Gastroesophageal sphincter (tissue), 4 donors: ENCODE measurements around the gene P2RX7. TPM values are rescaled to one million over a fixed set of nuclear protein-coding genes. Genes with fewer than 3 reads are reported as not detected.

Experiments used
- ATAC-seq: fragments of 150-250 bp; one replicate; pipeline ENCODE4 v1.9.1; 2016; ENCODE audit warnings: mild to moderate bottlenecking, moderate library complexity
- H3K27ac ChIP-seq, 4 donors: fragments of 200-600 bp; sonication (generic) in 3 of 4; 1 replicate in 3 of 4; 2 replicates in 1 of 4; pipeline ENCODE4 v1.5.1; 2016 to 2019
- H3K27me3 ChIP-seq: fragments of 200-600 bp; sonication (generic); one replicate; pipeline ENCODE4 v1.5.1; 2019
- H3K36me3 ChIP-seq, 2 donors: fragments of 200-600 bp; sonication (generic); one replicate each; pipeline ENCODE4 v1.5.1; 2019; ENCODE audit warnings: control low read depth in 1 of 2
- H3K4me1 ChIP-seq, 3 donors: fragments of 200-600 bp; sonication (generic); 1 replicate in 2 of 3; 2 replicates in 1 of 3; pipeline ENCODE4 v1.5.1; 2016 to 2019; ENCODE audit warnings: control low read depth in 2 of 3
- H3K4me3 ChIP-seq, 2 donors: fragments of 200-600 bp; sonication (generic); one replicate each; pipeline ENCODE4 v1.5.1; 2019; ENCODE audit warnings: mild to moderate bottlenecking in 1 of 2, moderate library complexity in 1 of 2
- H3K9me3 ChIP-seq, 3 donors: fragments of 200-600 bp; sonication (generic); one replicate each; pipeline ENCODE4 v1.5.1; 2017 to 2019; ENCODE audit warnings: control low read depth in 2 of 3
- CTCF ChIP-seq, 4 experiments: fragments of 200-600 bp in 2 of 4; fragments of 450-650 bp in 2 of 4; sonication (generic) in 1 of 4; IDR thresholded peaks; one replicate each; pipeline ENCODE4 v1.5.1; 2017 to 2019; ENCODE audit warnings: antibody characterized with exemption in 4 of 4, mild to moderate bottlenecking in 2 of 4, moderate library complexity in 2 of 4
- EP300 ChIP-seq: sonication (generic); formaldehyde crosslinking; IDR thresholded peaks from one replicate; pipeline ENCODE4 v1.6.1; 2017; ENCODE audit warnings: antibody characterized with exemption, mild to moderate bottlenecking
- POLR2A ChIP-seq, 2 donors: fragments of 450-650 bp; IDR thresholded peaks; one replicate each; pipeline ENCODE4 v1.6.1; 2017; ENCODE audit warnings: antibody characterized with exemption in 2 of 2, mild to moderate bottlenecking in 2 of 2, moderate library complexity in 1 of 2
- POLR2AphosphoS5 ChIP-seq: sonication (generic); formaldehyde crosslinking; IDR thresholded peaks from one replicate; pipeline ENCODE4 v1.6.1; 2017; ENCODE audit warnings: antibody characterized with exemption
- WGBS, 2 donors: methylation state at CpG; one replicate each; pipeline ENCODE4 v1.1.5; 2018; ENCODE audit warnings: low coverage in 1 of 2; 5-methylcytosine and 5-hydroxymethylcytosine counted together
- total RNA-seq, 4 donors: library from RNA; depleted of rRNA; stranded (reverse); fragments of >200 nt; gene quantifications; one replicate each; pipeline ENCODE4 v1.1.0, GENCODE V29; 2016

The P2RX7 gene
- total RNA-seq, 4 donors from 2014 or later: 2.0 to 3.3 (median 3.0) TPM

- no peaks in the 10 kb centered on the region for H3K4me1 ChIP-seq
- H3K36me3 ChIP-seq: peaks cover 0 to 43% of the 10 kb centered on the region in 2 donors
- no peaks in the 10 kb centered on the region for H3K27me3 ChIP-seq
- ATAC-seq: no peak
- H3K27ac ChIP-seq: no peak overlapping the region
- no peak for TF ChIP-seq POLR2AphosphoS5
- TF ChIP-seq EP300: no peak
- TF ChIP-seq POLR2A (IDR thresholded peaks at IDR 0.05): no peak
- TF ChIP-seq CTCF (IDR thresholded peaks at IDR 0.05): no peak
- no peak overlapping the region for H3K4me3 ChIP-seq
- WGBS, 2 donors: 37 to 80% methylated on average over 1 to 3 of the region's 3 CpGs
- peaks cover 0 to 3% (median 0%) of the 10 kb centered on the region in 3 donors for H3K9me3 ChIP-seq
Observed at GRCh38 chr12:121181181-121181580, 48.5 kb downstream of the P2RX7 start.

DNA sequence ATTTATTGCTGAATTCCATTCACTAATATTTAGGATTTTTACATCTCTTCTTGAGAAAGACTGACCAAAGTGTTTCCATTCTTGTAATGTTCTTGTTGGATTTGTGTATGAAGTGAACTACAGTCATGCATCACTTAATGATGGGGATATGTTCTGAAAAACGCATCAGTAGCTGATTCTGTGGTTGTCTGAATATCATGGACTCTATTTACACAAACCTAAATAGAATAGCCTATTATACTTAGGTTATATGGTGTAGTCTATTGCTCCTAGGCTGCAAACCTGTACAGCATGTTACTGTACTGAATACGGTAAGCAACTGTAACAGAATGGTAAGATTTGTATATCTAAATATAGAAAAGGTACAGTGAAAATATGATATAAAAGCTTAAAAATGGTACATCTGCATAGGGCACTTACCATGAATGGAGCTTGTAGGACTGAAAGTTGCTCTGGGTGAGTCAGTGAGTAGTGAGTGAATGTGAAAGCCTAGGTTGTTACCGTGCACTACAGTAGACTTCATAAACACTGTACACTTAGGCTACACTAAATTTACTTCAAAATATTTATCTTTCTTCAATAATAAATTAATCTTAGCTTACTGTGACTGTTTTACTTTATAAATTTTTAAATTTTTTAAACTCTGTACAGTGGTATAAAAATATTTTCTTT, 49.7 kb downstream of the P2RX7 start:
- no peak for ATAC-seq
- Histone ChIP-seq H3K36me3 (peaks cover 0 to 38% of the 10 kb centered on the region in 2 donors), H3K9me3 (peaks cover 0 to 4% (median 0%) of the 10 kb centered on the region in 3 donors), H3K27me3 (no peaks in the 10 kb centered on the region), H3K4me3 (no peak overlapping the region), H3K27ac (no peak overlapping the region), H3K4me1 (no peaks in the 10 kb centered on the region)
- TF ChIP-seq EP300 (no peak), POLR2A (IDR thresholded peaks at IDR 0.05) (no peak), POLR2AphosphoS5 (no peak), CTCF (IDR thresholded peaks at IDR 0.05) (no peak)
- WGBS, 2 donors: 82 to 89% methylated on average over 3 of the region's 3 CpGs

DNA sequence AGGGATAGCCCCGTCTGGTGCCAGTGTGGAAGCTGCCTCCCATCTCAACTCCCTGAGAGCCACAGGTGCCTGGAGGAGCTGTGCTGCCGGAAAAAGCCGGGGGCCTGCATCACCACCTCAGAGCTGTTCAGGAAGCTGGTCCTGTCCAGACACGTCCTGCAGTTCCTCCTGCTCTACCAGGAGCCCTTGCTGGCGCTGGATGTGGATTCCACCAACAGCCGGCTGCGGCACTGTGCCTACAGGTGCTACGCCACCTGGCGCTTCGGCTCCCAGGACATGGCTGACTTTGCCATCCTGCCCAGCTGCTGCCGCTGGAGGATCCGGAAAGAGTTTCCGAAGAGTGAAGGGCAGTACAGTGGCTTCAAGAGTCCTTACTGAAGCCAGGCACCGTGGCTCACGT, 51.7 kb downstream of the P2RX7 start:
- no peak for ATAC-seq
- H3K9me3 ChIP-seq: peaks cover 0 to 4% (median 0%) of the 10 kb centered on the region in 3 donors
- 80 to 100% methylated on average over 2 to 4 of the region's 15 CpGs for whole genome bisulfite sequencing, 2 donors
- TF ChIP-seq POLR2A (IDR thresholded peaks at IDR 0.05): no peak
- TF ChIP-seq POLR2AphosphoS5: no peak
- TF ChIP-seq CTCF (IDR thresholded peaks at IDR 0.05): no peak
- no peak for TF ChIP-seq EP300
- H3K27ac ChIP-seq: no peak overlapping the region
- peaks cover 0 to 33% of the 10 kb centered on the region in 2 donors for H3K36me3 ChIP-seq
- no peaks in the 10 kb centered on the region for H3K4me1 ChIP-seq
- H3K27me3 ChIP-seq: no peaks in the 10 kb centered on the region
- no peak overlapping the region for H3K4me3 ChIP-seq

DNA sequence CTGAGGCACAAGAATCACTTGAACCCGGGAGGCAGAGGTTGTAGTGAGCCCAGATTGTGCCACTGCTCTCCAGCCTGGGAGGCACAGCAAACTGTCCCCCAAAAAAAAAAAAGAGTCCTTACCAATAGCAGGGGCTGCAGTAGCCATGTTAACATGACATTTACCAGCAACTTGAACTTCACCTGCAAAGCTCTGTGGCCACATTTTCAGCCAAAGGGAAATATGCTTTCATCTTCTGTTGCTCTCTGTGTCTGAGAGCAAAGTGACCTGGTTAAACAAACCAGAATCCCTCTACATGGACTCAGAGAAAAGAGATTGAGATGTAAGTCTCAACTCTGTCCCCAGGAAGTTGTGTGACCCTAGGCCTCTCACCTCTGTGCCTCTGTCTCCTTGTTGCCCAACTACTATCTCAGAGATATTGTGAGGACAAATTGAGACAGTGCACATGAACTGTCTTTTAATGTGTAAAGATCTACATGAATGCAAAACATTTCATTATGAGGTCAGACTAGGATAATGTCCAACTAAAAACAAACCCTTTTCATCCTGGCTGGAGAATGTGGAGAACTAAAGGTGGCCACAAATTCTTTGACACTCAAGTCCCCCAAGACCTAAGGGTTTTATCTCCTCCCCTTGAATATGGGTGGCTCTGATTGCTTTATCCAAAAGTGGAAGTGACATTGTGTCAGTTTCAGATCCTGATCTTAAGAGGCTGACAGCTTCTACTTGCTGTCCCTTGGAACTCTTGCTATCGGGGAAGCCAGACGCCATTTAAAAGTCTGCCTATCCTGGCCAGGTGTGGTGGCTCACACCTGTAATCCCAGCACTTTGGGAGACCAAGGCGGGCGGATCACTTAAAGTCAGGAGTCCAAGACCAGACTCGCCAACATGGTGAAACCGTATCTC, 52.6 kb downstream of the P2RX7 start:
- H3K27me3 ChIP-seq: no peaks in the 10 kb centered on the region
- TF ChIP-seq CTCF (IDR thresholded peaks at IDR 0.05) (no peak), POLR2AphosphoS5 (no peak), EP300 (no peak), POLR2A (IDR thresholded peaks at IDR 0.05) (no peak)
- no peaks in the 10 kb centered on the region for H3K4me1 ChIP-seq
- peaks cover 0 to 32% of the 10 kb centered on the region in 2 donors for H3K36me3 ChIP-seq
- H3K9me3 ChIP-seq: peaks cover 0 to 4% (median 0%) of the 10 kb centered on the region in 3 donors
- H3K4me3 ChIP-seq: no peak overlapping the region
- no peak overlapping the region for H3K27ac ChIP-seq
- ATAC-seq: no peak
- WGBS, 2 donors: 83 to 100% methylated on average over 1 to 2 of the region's 7 CpGs
